A673 (cell line): ENCODE results near the gene TXLNA. TPM values are rescaled to one million over a fixed set of nuclear protein-coding genes. Genes with fewer than 3 reads are reported as not detected.
A peak's percentile ranks its signal among the peaks of the same experiment; 100 is the strongest.

Experiments
- BruUV-seq: library from RNA; stranded (reverse); fragments of 400-500 nt; replicated peaks from 2 replicates; lab custom pipeline; 2021; lab: Mats Ljungman, UMichigan
- CTCF ChIA-PET: fragments of 300-600 bp; sonication (Branson Sonifier 250); formaldehyde crosslinking; loops from one replicate; lab custom pipeline; 2022; ENCODE audit warnings: antibody characterized with exemption; lab: Charles Lee
- POLR2A ChIA-PET: fragments of 300-600 bp; sonication (Branson Sonifier 250); formaldehyde crosslinking; loops from one replicate; lab custom pipeline; 2022; ENCODE audit warnings: antibody characterized with exemption; ENCODE audit not compliant: low non-redundant PET; lab: Charles Lee
- DNase-seq: peaks from one replicate; pipeline ENCODE4 v3.0.0-alpha.2; 2015; ENCODE audit warnings: low spot score
- H3K27ac ChIP-seq: fragments of 200-600 bp; sonication (generic); 2 replicates; pipeline ENCODE4 v1.5.1; 2016; ENCODE audit warnings: mixed run types, low read depth, mild to moderate bottlenecking, mixed read lengths, antibody characterized with exemption, low read length; ENCODE audit not compliant: poor library complexity, severe bottlenecking
- H3K27me3 ChIP-seq: fragments of 200-600 bp; sonication (generic); replicated peaks from 2 replicates; pipeline ENCODE4 v1.6.1; 2017; ENCODE audit warnings: mixed run types, low read depth, mild to moderate bottlenecking, mixed read lengths, antibody characterized with exemption, low read length; ENCODE audit not compliant: insufficient read depth, poor library complexity
- H3K36me3 ChIP-seq: fragments of 200-600 bp; sonication (generic); 2 replicates; pipeline ENCODE4 v1.6.1; 2016; ENCODE audit warnings: mixed run types, mild to moderate bottlenecking, mixed read lengths, antibody characterized with exemption, low read length; ENCODE audit not compliant: insufficient read depth, poor library complexity, severe bottlenecking
- H3K4me1 ChIP-seq: fragments of 200-600 bp; sonication (generic); 2 replicates; pipeline ENCODE4 v1.6.1; 2017; ENCODE audit warnings: mixed run types, mild to moderate bottlenecking, mixed read lengths, antibody characterized with exemption, low read length; ENCODE audit not compliant: insufficient read depth, poor library complexity, severe bottlenecking
- H3K4me3 ChIP-seq: fragments of 200-600 bp; sonication (generic); 2 replicates; pipeline ENCODE4 v1.5.1; 2016; ENCODE audit warnings: low read depth, mixed run types, mild to moderate bottlenecking, mixed read lengths, low read length; ENCODE audit not compliant: poor library complexity, severe bottlenecking
- H3K9me3 ChIP-seq: fragments of 200-600 bp; sonication (generic); 2 replicates; pipeline ENCODE4 v1.6.1; 2016; ENCODE audit warnings: mixed run types, low read depth, mild to moderate bottlenecking, mixed read lengths, antibody characterized with exemption, low read length; ENCODE audit not compliant: poor library complexity, severe bottlenecking
- CTCF ChIP-seq: fragments of 300-800, 200-600 bp; sonication (generic); conservative IDR thresholded peaks from 2 replicates; pipeline ENCODE4 v1.5.1; 2017; ENCODE audit warnings: low read depth, mild to moderate bottlenecking, antibody characterized with exemption, low read length, moderate library complexity, mixed read lengths
- EZH2 ChIP-seq: fragments of 200-600 bp; sonication (generic); IDR thresholded peaks from 2 replicates; pipeline ENCODE4 v1.6.1; 2017; ENCODE audit warnings: borderline replicate concordance, low read depth, mild to moderate bottlenecking, mixed read lengths, antibody characterized with exemption, low read length; ENCODE audit not compliant: poor library complexity, severe bottlenecking
- intact Hi-C: fragments of 100-400 bp; cut with micrococcal nuclease; formaldehyde crosslinking; loops from one replicate; pipeline ENCODE4 v1.10.0; 2022; ENCODE audit not compliant: unreplicated experiment
- total RNA-seq: library from RNA; stranded (reverse); gene quantifications from 2 replicates; pipeline ENCODE4 v1.2.3, GENCODE V29; 2021

The TXLNA gene
- total RNA-seq, 1 experiment from 2014 or later, result 62.7 TPM

GRCh38 chr1:32216566-32216965, 37.1 kb downstream of the TXLNA start:
- peaks cover 8% of the 10 kb centered on the region for H3K36me3 ChIP-seq
- intact Hi-C loops, result loop anchor here (5.0 kb wide), 1 partner anchor 196 kb away; no protein-coding TSS in a partner anchor
- ChIA-PET POLR2A (no interaction called here), CTCF (no interaction called here)
- no peak for DNase-seq
- no peaks in the 10 kb centered on the region for H3K27me3 ChIP-seq
- no peak overlapping the region for H3K4me3 ChIP-seq
- peaks cover 11% of the 10 kb centered on the region for H3K4me1 ChIP-seq
- H3K27ac ChIP-seq, result no peak overlapping the region
- TF ChIP-seq EZH2 (no peak), CTCF (no peak)
- no peaks in the 10 kb centered on the region for H3K9me3 ChIP-seq
- no TSS peak for BruUV-seq

DNA sequence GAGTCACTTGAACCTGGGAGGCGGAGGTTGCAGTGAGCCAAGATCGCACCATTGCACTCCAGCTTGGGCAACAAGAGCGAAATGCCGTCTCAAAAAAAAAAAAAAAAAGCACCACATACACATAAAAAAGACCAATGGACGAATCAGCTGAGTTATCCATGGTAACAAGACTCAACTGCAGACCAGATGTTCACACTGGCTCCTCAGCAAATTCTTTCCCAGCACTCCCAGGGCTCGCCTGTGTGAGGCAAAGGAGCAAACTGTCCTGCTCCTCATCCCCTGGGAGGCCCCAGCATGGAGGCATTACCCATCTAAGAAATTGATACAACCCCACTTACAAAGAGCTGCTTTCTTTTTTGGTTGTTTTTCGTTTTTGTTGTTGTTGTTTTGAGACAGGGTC, 39.5 kb downstream of the TXLNA start:
- Histone ChIP-seq H3K4me1 (peaks cover 17% of the 10 kb centered on the region), H3K4me3 (no peak overlapping the region), H3K27me3 (no peaks in the 10 kb centered on the region), H3K36me3 (peaks cover 14% of the 10 kb centered on the region), H3K27ac (no peak overlapping the region), H3K9me3 (no peaks in the 10 kb centered on the region)
- POLR2A ChIA-PET, result no interaction called here
- intact Hi-C loops, result loop anchor here (5.0 kb wide), 1 partner anchor 193 kb away; no protein-coding TSS in a partner anchor
- CTCF ChIA-PET, result no interaction called here
- no peak for DNase-seq
- no peak for TF ChIP-seq CTCF
- TF ChIP-seq EZH2, result no peak
- BruUV-seq, result no TSS peak

GRCh38 chr1:32220746-32221580, 41.5 kb downstream of the TXLNA start:
- BruUV-seq, result no TSS peak
- Histone ChIP-seq H3K27ac (peak overlapping the region; percentile 89), H3K4me3 (peak overlapping the region; percentile 85), H3K27me3 (no peaks in the 10 kb centered on the region), H3K36me3 (peaks cover 21% of the 10 kb centered on the region), H3K9me3 (no peaks in the 10 kb centered on the region), H3K4me1 (peaks cover 17% of the 10 kb centered on the region)
- POLR2A ChIA-PET, result no interaction called here
- CTCF ChIA-PET, result interaction anchor here (0.7 kb wide), 1 partner anchor 194 kb away, joined by 4 read pairs; no protein-coding TSS in a partner anchor
- DNase-seq, result no peak
- intact Hi-C loops, result loop anchor here (10.0 kb wide), 1 partner anchor 114 kb away; the partner anchor contains the start of gene MARCKSL1
- TF ChIP-seq EZH2, result no peak
- no peak for TF ChIP-seq CTCF
